ENCODE data around the gene SSH3. TPM values are rescaled to one million over a fixed set of nuclear protein-coding genes. Genes with fewer than 3 reads are reported as not detected.

SSH3 gene
- total RNA-seq, 3 donors from 2014 or later, result 28.8 to 55.2 (median 34.4) TPM

GRCh38 chr11:67289226-67289650 lies 14.1 kb upstream of the SSH3 start, which contains the start of gene ANKRD13D:
Gene ANKRD13D, plus strand, starts transcription at chr11:67289303. Its CDS starts 158 bp downstream, at chr11:67289461.
- intact Hi-C loops (cut with DNase I; ENCODE audit: low total_unique reads), result no loop called here
- no peaks in the 10 kb centered on the region for H3K9me3 ChIP-seq
- no peaks in the 10 kb centered on the region for H3K36me3 ChIP-seq
- H3K4me1 ChIP-seq, result peaks cover 8 to 21% of the 10 kb centered on the region in 2 donors
- peak within 1 kb of the TSS; percentile 97 to 99 for H3K27ac ChIP-seq
- H3K4me3 ChIP-seq, result peak within 1 kb of the TSS; percentile 71 to 82 (median 74)
- TF ChIP-seq POLR2AphosphoS5 (IDR thresholded peaks at IDR 0.05) (no peak), POLR2A (IDR thresholded peaks at IDR 0.05) (no peak), CTCF (IDR thresholded peaks at IDR 0.05) (no peak)
- H3K27me3 ChIP-seq, result no peaks in the 10 kb centered on the region
- DNase-seq (ENCODE audit: low spot score in 2 of 2), result no peak

DNA sequence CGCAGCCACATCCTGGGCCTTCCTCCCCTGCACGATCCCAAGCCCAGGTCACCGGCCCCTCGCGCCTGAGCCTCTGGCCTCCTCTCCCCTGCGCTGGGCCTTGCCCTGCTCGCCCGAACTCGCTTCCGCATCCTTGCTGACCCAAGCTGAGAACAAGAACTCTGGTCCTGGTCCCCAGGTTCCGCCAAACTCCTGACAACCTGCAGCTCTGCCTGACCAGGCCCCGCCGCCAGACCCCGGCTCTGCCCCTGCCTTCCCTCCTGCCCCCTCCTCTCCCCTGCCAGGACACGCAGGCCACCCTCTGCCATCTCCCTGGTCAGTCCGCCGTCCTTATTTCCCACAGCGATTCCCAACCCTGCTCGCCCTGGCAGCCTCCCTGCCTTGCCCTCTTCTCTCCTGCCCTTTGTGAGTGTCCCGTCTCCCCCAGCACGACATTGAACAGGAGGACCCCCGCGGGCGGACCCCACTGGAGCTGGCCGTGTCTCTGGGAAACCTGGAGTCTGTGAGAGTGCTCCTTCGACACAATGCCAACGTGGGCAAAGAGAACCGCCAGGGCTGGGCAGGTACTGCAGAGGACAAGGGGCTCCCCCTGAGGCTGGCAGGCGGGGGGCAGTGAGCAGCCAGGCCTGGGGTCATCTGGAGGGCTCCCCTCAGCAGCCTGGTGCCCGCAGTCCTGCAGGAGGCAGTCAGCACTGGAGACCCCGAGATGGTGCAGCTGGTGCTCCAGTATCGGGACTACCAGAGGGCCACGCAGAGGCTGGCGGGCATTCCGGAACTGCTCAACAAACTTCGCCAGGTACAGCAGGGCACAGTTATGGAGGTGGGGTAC lies 13.5 kb upstream of the SSH3 start:
- DNase-seq (ENCODE audit: low spot score in 2 of 2), result no peak
- Histone ChIP-seq H3K9me3 (no peaks in the 10 kb centered on the region), H3K4me3 (peak overlapping the region; percentile 71 to 82 (median 74)), H3K4me1 (peaks cover 8 to 21% of the 10 kb centered on the region in 2 donors), H3K27me3 (no peaks in the 10 kb centered on the region), H3K27ac (peak overlapping the region; percentile 62 to 99), H3K36me3 (no peaks in the 10 kb centered on the region)
- intact Hi-C loops (cut with DNase I; ENCODE audit: low total_unique reads), result no loop called here
- TF ChIP-seq POLR2AphosphoS5 (IDR thresholded peaks at IDR 0.05) (no peak), POLR2A (IDR thresholded peaks at IDR 0.05) (no peak), CTCF (IDR thresholded peaks at IDR 0.05) (no peak)

- Histone ChIP-seq H3K36me3 (no peaks in the 10 kb centered on the region), H3K4me1 (peaks cover 8 to 21% of the 10 kb centered on the region in 2 donors), H3K27ac (peak overlapping the region; percentile 33 to 99), H3K4me3 (peak overlapping the region in 2 of 3 donors; percentile 74 to 82), H3K9me3 (peaks cover 0 to 6% of the 10 kb centered on the region in 2 donors), H3K27me3 (no peaks in the 10 kb centered on the region)
- TF ChIP-seq POLR2AphosphoS5 (IDR thresholded peaks at IDR 0.05), result no peak
- no peak for TF ChIP-seq CTCF (IDR thresholded peaks at IDR 0.05)
- no peak for TF ChIP-seq POLR2A (IDR thresholded peaks at IDR 0.05)
- DNase-seq (ENCODE audit: low spot score in 2 of 2), result no peak
- intact Hi-C loops (cut with DNase I; ENCODE audit: low total_unique reads), result no loop called here
Observed at GRCh38 chr11:67290801-67291200, 12.5 kb upstream of the SSH3 start.

GRCh38 chr11:67291481-67292381 lies 11.6 kb upstream of the SSH3 start:
- peaks cover 8 to 21% of the 10 kb centered on the region in 2 donors for H3K4me1 ChIP-seq
- H3K27me3 ChIP-seq, result no peaks in the 10 kb centered on the region
- no peak overlapping the region for H3K4me3 ChIP-seq
- H3K9me3 ChIP-seq, result peaks cover 0 to 11% of the 10 kb centered on the region in 2 donors
- H3K27ac ChIP-seq, result no peak overlapping the region
- TF ChIP-seq CTCF (IDR thresholded peaks at IDR 0.05) (no peak), POLR2A (IDR thresholded peaks at IDR 0.05) (no peak), POLR2AphosphoS5 (IDR thresholded peaks at IDR 0.05) (no peak)
- intact Hi-C loops (cut with DNase I; ENCODE audit: low total_unique reads), result no loop called here
- no peaks in the 10 kb centered on the region for H3K36me3 ChIP-seq
- DNase-seq (ENCODE audit: low spot score in 2 of 2), result no peak

All from breast epithelium (tissue), 4 donors.